Measurements from ENCODE around the gene ITPKB.

ITPKB gene

GRCh38 chr1:226656201-226656600, 82.9 kb downstream of the ITPKB start:
- Histone ChIP-seq H3K4me2 (ENCODE audit: low read length) (peak overlapping the region; percentile 72; the same call in 1 of the 2 replicates), H3K4me1 (ENCODE audit: insufficient read depth, low read length, severe bottlenecking) (no peaks in the 10 kb centered on the region), H2AFZ (ENCODE audit: low read length) (no peak overlapping the region)

GRCh38 chr1:226655251-226656163, 83.6 kb downstream of the ITPKB start:
- Histone ChIP-seq H3K36me3 (ENCODE audit: insufficient read depth, low read length) (0 out of 2 replicates have a peak, but pooled peaks cover 4% of the 10 kb centered on the region), H3F3A (ENCODE audit: insufficient read depth, low read length) (peaks cover 18% of the 10 kb centered on the region), H3K4me3 (ENCODE audit: low read depth, low read length, poor library complexity, severe bottlenecking) (peak overlapping the region; percentile 49), H3K27ac (ENCODE audit: low read depth, low read length, poor library complexity, severe bottlenecking) (no peak overlapping the region), H3K9me3 (ENCODE audit: low read length) (no peaks in the 10 kb centered on the region), H3K9me2 (ENCODE audit: low read depth, low read length) (no peaks in the 10 kb centered on the region), H3K9ac (ENCODE audit: low read length) (0 out of 2 replicates have a peak overlapping the region, but pooled peaks have one; percentile 66), H4K20me1 (ENCODE audit: insufficient read depth, low read length) (no peaks in the 10 kb centered on the region), H3K27me3 (ENCODE audit: insufficient read depth, low read length) (no peaks in the 10 kb centered on the region), H3K79me2 (ENCODE audit: insufficient read depth, low read length) (no peaks in the 10 kb centered on the region), H3K4me2 (ENCODE audit: low read length) (peak overlapping the region; percentile 72), H3K4me1 (ENCODE audit: insufficient read depth, low read length, severe bottlenecking) (no peaks in the 10 kb centered on the region), H2AFZ (ENCODE audit: low read length) (no peak overlapping the region)
- TF ChIP-seq EZH2 (IDR thresholded peaks at IDR 0.05; ENCODE audit: borderline replicate concordance, low read length) (no peak), CTCF (IDR thresholded peaks at IDR 0.05; ENCODE audit: low read length) (no peak)

More at GRCh38 chr1:226656201-226656600, 82.9 kb downstream of the ITPKB start:
- no peak for TF ChIP-seq EZH2 (IDR thresholded peaks at IDR 0.05; ENCODE audit: borderline replicate concordance, low read length)
- no peak for TF ChIP-seq CTCF (IDR thresholded peaks at IDR 0.05; ENCODE audit: low read length)
- Histone ChIP-seq H3K36me3 (ENCODE audit: insufficient read depth, low read length) (0 out of 2 replicates have a peak, but pooled peaks cover 5% of the 10 kb centered on the region), H3K27ac (ENCODE audit: low read depth, low read length, poor library complexity, severe bottlenecking) (no peak overlapping the region), H3F3A (ENCODE audit: insufficient read depth, low read length) (peaks cover 18% of the 10 kb centered on the region), H3K79me2 (ENCODE audit: insufficient read depth, low read length) (no peaks in the 10 kb centered on the region), H4K20me1 (ENCODE audit: insufficient read depth, low read length) (no peaks in the 10 kb centered on the region), H3K9me2 (ENCODE audit: low read depth, low read length) (no peaks in the 10 kb centered on the region), H3K4me3 (ENCODE audit: low read depth, low read length, poor library complexity, severe bottlenecking) (peak overlapping the region; percentile 49), H3K9ac (ENCODE audit: low read length) (0 out of 2 replicates have a peak overlapping the region, but pooled peaks have one; percentile 40), H3K9me3 (ENCODE audit: low read length) (no peaks in the 10 kb centered on the region), H3K27me3 (ENCODE audit: insufficient read depth, low read length) (no peaks in the 10 kb centered on the region)

- Histone ChIP-seq H3K9ac (ENCODE audit: low read length) (peak overlapping the region; percentile 66; the same call in 1 of the 2 replicates), H2AFZ (ENCODE audit: low read length) (no peak overlapping the region), H4K20me1 (ENCODE audit: insufficient read depth, low read length) (no peaks in the 10 kb centered on the region), H3K9me3 (ENCODE audit: low read length) (no peaks in the 10 kb centered on the region), H3K79me2 (ENCODE audit: insufficient read depth, low read length) (no peaks in the 10 kb centered on the region), H3K36me3 (ENCODE audit: insufficient read depth, low read length) (0 out of 2 replicates have a peak, but pooled peaks cover 4% of the 10 kb centered on the region), H3K9me2 (ENCODE audit: low read depth, low read length) (no peaks in the 10 kb centered on the region), H3K4me3 (ENCODE audit: low read depth, low read length, poor library complexity, severe bottlenecking) (peak overlapping the region; percentile 49), H3K27me3 (ENCODE audit: insufficient read depth, low read length) (no peaks in the 10 kb centered on the region), H3K4me1 (ENCODE audit: insufficient read depth, low read length, severe bottlenecking) (no peaks in the 10 kb centered on the region), H3K4me2 (ENCODE audit: low read length) (peak overlapping the region; percentile 72), H3F3A (ENCODE audit: insufficient read depth, low read length) (peaks cover 18% of the 10 kb centered on the region), H3K27ac (ENCODE audit: low read depth, low read length, poor library complexity, severe bottlenecking) (no peak overlapping the region)
- TF ChIP-seq EZH2 (IDR thresholded peaks at IDR 0.05; ENCODE audit: borderline replicate concordance, low read length) (no peak), CTCF (IDR thresholded peaks at IDR 0.05; ENCODE audit: low read length) (no peak)
Observed at GRCh38 chr1:226654668-226655055, 84.4 kb downstream of the ITPKB start.
